ENCODE results near the gene PAX9.
"Not testable (repeated sequence)": the region's sequence is repeated elsewhere in the genome, so short reads cannot be mapped to it uniquely, and the experiment has no call there.

PAX9 gene

GRCh38 chr14:36674659-36675058 is 13.0 kb downstream of the PAX9 start:
- no peak for DNase-seq (ENCODE audit: low read depth)

GRCh38 chr14:36675581-36675980 is 13.9 kb downstream of the PAX9 start:
- DNase-seq (ENCODE audit: low read depth) = no peak

- DNase-seq (ENCODE audit: low read depth) = no peak
Observed at GRCh38 chr14:36676236-36676635, 14.6 kb downstream of the PAX9 start.

- no peak for DNase-seq (ENCODE audit: low read depth)
Observed at GRCh38 chr14:36682338-36682737, 20.7 kb downstream of the PAX9 start.

GRCh38 chr14:36683083-36683724 is 21.5 kb downstream of the PAX9 start:
- no peak for DNase-seq (ENCODE audit: low read depth)

GRCh38 chr14:36684946-36685345 is 23.3 kb downstream of the PAX9 start:
- no peak for DNase-seq (ENCODE audit: low read depth)

GRCh38 chr14:36690311-36691040 is 28.8 kb downstream of the PAX9 start:
- no peak for DNase-seq (ENCODE audit: low read depth)

GRCh38 chr14:36699420-36699819 is 37.8 kb downstream of the PAX9 start:
- not testable (repeated sequence) for DNase-seq (ENCODE audit: low read depth)

- DNase-seq (ENCODE audit: low read depth) = no peak
Observed at GRCh38 chr14:36700651-36701050, 39.0 kb downstream of the PAX9 start.

GRCh38 chr14:36701132-36701531 is 39.5 kb downstream of the PAX9 start:
- no peak for DNase-seq (ENCODE audit: low read depth)

GRCh38 chr14:36702474-36702873 is 40.8 kb downstream of the PAX9 start:
- DNase-seq (ENCODE audit: low read depth) = no peak

GRCh38 chr14:36707570-36707969 is 45.9 kb downstream of the PAX9 start:
- DNase-seq (ENCODE audit: low read depth) = no peak

GRCh38 chr14:36713960-36714703 is 52.5 kb downstream of the PAX9 start:
- no peak for DNase-seq (ENCODE audit: low read depth)

GRCh38 chr14:36716614-36717184 is 55.0 kb downstream of the PAX9 start:
- no peak for DNase-seq (ENCODE audit: low read depth)

GRCh38 chr14:36717363-36717762 is 55.7 kb downstream of the PAX9 start:
- no peak for DNase-seq (ENCODE audit: low read depth)

- no peak for DNase-seq (ENCODE audit: low read depth)
Observed at GRCh38 chr14:36718216-36718615, 56.6 kb downstream of the PAX9 start.

- DNase-seq (ENCODE audit: low read depth) = no peak
Observed at GRCh38 chr14:36719823-36720222, 58.2 kb downstream of the PAX9 start.

GRCh38 chr14:36720657-36721056 is 59.0 kb downstream of the PAX9 start:
- DNase-seq (ENCODE audit: low read depth) = no peak

- DNase-seq (ENCODE audit: low read depth) = no peak
Observed at GRCh38 chr14:36721877-36722276, 60.2 kb downstream of the PAX9 start.

- no peak for DNase-seq (ENCODE audit: low read depth)
Observed at GRCh38 chr14:36723530-36723929, 61.9 kb downstream of the PAX9 start.

- no peak for DNase-seq (ENCODE audit: low read depth)
Observed at GRCh38 chr14:36724162-36724561, 62.5 kb downstream of the PAX9 start.

GRCh38 chr14:36726128-36726527 is 64.5 kb downstream of the PAX9 start:
- DNase-seq (ENCODE audit: low read depth) = no peak
